Measurements from ENCODE around the gene PLPPR3. TPM values are rescaled to one million over a fixed set of nuclear protein-coding genes. Genes with fewer than 3 reads are reported as not detected.
"Not testable (repeated sequence)": the region's sequence is repeated elsewhere in the genome, so short reads cannot be mapped to it uniquely, and the experiment has no call there.

The PLPPR3 gene
- total RNA-seq, 8 experiments from 2014 or later, result 0.22 to 68.1 (median 43.3) TPM

DNA sequence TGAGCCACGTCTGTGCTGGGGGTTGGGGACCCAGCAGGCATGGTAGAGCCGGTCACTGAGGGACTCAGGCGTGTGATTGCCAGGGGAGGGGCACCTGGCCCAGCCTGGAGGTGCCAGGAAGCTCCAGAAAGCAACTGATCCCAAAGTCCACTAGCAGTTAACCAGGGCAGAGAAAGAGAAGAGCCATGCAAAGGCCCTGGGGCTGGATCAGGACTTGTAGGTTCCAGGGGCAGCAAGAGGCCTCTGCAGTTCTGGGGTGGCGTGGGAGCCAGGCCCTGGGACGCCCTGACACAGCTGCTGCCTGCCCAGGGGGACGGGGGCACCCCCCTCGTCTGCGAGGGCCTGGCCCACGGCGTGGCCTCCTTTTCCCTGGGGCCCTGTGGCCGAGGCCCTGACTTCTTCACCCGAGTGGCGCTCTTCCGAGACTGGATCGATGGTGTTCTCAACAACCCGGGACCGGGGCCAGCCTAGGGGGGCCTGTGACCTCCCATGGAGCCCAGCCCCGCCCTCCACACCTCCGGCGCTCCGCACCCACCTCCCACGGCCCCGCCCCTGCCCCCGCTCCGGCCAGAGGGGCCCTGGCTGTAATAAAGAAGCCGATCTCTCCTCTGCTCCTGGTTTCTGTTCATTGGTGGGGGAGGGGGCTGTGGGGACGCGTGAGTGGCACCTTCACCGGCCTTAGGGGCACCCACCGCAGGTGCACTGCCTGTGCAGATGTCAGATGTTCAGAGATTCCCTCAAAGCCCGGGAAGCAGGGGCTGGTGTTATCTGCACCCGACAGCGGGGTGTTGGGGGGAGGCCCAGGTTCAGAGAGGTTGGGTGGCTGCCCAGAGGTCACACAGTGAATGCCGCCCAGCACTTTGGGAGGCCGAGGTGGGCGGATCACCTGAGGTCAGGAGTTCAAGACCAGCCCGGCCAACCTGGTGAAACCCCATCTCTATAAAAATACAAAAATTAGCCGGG is 9.9 kb upstream of the PLPPR3 start:
- Histone ChIP-seq H3K4me3 (no peak overlapping the region), H3K4me1 (replicated peaks in 1 of 2) (peaks cover 0 to 3% of the 10 kb centered on the region in 2 donors), H3K27ac (no peak overlapping the region)
- ATAC-seq (replicated peaks in 6 of 8), result peak in 2 of 8 experiments; percentile 10 to 22
- in situ Hi-C loops (cut with MboI; ENCODE audit: low pct_unique_long_range_greater_than_20kb in 2 of 9, low sequenced_read_pairs in 9 of 9, unreplicated experiment in 9 of 9), result no loop called here
- WGBS, 10 experiments, result 80 to 100% (median 88%) methylated on average over 1 to 7 of the region's 38 CpGs; no CpG with 5 or more reads in 6 of the 10 experiments

DNA sequence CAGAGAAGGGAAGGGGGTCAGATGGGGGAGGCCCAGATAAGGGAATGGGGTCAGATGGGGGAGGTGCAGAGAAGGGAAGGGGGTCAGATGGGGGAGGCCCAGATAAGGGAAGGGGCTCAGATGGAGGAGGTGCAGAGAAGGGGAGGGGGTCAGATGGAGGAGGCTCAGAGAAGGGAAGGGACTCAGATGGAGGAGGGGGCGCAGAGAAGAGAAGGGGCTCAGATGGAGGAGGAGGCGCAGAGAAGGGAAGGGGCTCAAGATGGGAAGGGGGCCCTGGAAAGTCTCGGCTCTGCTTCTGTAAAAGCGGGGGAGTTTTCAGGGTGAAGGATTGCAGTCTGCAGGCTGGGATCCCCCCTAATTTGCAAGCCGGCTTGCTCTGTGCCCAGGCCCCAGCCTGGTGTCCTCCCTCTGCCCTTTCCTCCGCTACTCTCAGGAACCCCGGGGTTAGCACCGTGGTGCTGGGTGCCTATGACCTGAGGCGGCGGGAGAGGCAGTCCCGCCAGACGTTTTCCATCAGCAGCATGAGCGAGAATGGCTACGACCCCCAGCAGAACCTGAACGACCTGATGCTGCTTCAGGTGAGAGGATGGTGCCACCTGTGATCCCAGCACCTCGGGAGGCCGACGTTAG is 7.5 kb upstream of the PLPPR3 start:
- in situ Hi-C loops (cut with MboI; ENCODE audit: low pct_unique_long_range_greater_than_20kb in 2 of 9, low sequenced_read_pairs in 9 of 9, unreplicated experiment in 9 of 9), result no loop called here
- no peak for ATAC-seq (replicated peaks in 6 of 8)
- Histone ChIP-seq H3K27ac (no peak overlapping the region), H3K4me1 (replicated peaks in 1 of 2) (no peaks in the 10 kb centered on the region), H3K4me3 (no peak overlapping the region)
- 40 to 95% (median 53%) methylated on average over 1 to 4 of the region's 18 CpGs; no CpG with 5 or more reads in 5 of the 10 experiments for WGBS, 10 experiments

DNA sequence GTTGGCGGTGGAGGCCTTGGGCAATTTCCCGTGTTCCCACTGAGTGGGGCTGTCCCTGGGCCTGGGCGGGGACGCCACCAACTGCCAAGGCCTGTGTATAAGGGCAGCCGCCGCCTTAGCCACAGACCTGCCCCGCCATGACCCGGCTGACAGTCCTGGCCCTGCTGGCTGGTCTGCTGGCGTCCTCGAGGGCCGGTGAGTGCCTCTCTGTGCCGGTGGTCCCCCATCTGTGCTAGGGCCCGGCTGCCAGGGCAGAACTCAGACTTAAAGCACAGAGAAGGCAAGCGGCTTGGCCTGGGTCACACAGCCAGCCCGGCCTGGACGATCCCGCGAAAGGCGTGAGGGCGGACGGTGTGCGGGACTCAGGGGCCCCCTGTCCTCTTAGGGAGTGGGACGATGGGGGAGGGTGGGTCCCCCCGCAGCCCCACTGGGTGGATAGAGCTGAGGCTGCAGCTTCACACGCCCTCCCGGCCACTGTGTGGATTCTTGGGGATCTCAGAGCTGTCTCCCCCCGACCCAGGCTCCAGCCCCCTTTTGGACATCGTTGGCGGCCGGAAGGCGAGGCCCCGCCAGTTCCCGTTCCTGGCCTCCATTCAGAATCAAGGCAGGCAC is 6.1 kb upstream of the PLPPR3 start, which contains the start of gene AZU1:
AZU1 (plus strand) TSS at position 128 of the 612 bp plus-strand sequence; CDS start at position 138, 10 bp downstream.
- peak in 6 of 8 experiments; percentile 4 to 80 (median 36) for ATAC-seq (replicated peaks in 6 of 8)
- Histone ChIP-seq H3K4me3 (no peak within 1 kb of the TSS), H3K4me1 (replicated peaks in 1 of 2) (peaks cover 10 to 11% of the 10 kb centered on the region in 2 donors), H3K27ac (no peak within 1 kb of the TSS)
- WGBS, 10 experiments, result 40 to 100% (median 82%) methylated on average over 1 to 9 of the region's 33 CpGs; no CpG with 5 or more reads in 6 of the 10 experiments
- in situ Hi-C loops (cut with MboI; ENCODE audit: low pct_unique_long_range_greater_than_20kb in 2 of 9, low sequenced_read_pairs in 9 of 9, unreplicated experiment in 9 of 9), result no loop called here

DNA sequence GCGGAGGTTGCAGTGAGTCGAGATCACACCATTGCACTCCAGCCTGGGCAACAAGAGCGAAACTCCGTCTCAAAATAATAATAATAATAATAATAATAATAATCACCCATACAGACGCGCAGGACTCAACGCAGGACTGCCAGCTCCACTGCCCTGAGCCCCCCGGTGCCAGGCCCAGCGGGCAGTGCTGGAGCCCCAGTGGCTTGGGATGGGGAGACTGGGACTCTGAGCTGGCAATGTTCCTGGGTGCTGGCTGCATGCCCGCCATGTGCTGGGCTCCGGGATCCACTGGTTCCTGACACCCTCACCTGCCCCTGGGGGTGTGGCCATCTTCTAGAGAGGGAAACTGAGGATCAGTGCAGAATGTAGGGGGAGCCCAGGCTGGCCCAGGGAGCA is 5.6 kb upstream of the PLPPR3 start:
- Histone ChIP-seq H3K27ac (no peak overlapping the region), H3K4me1 (replicated peaks in 1 of 2) (peaks cover 14 to 15% of the 10 kb centered on the region in 2 donors), H3K4me3 (no peak overlapping the region)
- in situ Hi-C loops (cut with MboI; ENCODE audit: low pct_unique_long_range_greater_than_20kb in 2 of 9, low sequenced_read_pairs in 9 of 9, unreplicated experiment in 9 of 9), result no loop called here
- peak in 1 of 8 experiments; percentile 13 for ATAC-seq (replicated peaks in 6 of 8)
- WGBS, 10 experiments, result 91 to 100% methylated on average over 3 to 6 of the region's 11 CpGs; no CpG with 5 or more reads in 8 of the 10 experiments

DNA sequence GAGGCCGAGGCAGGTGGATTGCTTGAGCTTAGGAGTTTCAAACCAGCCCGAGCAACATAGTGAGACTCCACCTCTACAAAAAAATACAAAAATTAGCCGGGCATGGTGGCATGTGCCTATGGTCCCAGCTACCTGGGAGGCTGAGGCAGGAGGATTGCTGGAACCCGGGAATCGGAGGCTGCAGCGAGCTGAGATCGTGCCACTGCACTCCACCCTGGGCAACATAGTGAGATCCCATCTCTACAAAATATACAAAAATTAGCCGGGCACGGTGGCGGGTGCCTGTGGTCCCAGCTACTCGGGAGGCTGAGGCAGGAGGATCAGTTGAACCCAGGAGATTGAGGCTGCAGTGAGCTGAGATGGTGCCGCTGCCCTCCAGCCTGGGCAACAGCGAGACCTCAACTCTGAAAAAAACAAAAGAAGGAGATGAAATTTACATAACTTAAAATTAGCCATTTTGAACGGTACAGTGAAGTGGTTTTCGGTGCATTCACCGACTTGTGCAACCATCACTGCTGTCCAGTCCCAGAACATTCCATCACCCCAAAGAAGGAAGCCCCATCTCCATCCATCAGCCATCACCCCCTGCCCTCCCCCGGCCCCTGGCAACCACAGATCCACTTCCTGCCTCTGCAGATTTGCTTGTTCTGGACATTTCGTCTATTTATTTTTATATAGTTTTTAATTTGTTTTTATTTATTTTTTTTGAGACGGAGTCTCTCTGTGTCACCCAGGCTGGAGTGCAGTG is 4.3 kb upstream of the PLPPR3 start:
- H3K4me3 ChIP-seq, result no peak overlapping the region
- H3K4me1 ChIP-seq (replicated peaks in 1 of 2), result peaks cover 14 to 15% of the 10 kb centered on the region in 2 donors
- in situ Hi-C loops (cut with MboI; ENCODE audit: low pct_unique_long_range_greater_than_20kb in 2 of 9, low sequenced_read_pairs in 9 of 9, unreplicated experiment in 9 of 9), result no loop called here
- no peak for ATAC-seq (replicated peaks in 6 of 8)
- no peak overlapping the region for H3K27ac ChIP-seq
- WGBS, 10 experiments, result 71 to 100% (median 88%) methylated on average over 1 to 12 of the region's 19 CpGs; no CpG with 5 or more reads in 3 of the 10 experiments

DNA sequence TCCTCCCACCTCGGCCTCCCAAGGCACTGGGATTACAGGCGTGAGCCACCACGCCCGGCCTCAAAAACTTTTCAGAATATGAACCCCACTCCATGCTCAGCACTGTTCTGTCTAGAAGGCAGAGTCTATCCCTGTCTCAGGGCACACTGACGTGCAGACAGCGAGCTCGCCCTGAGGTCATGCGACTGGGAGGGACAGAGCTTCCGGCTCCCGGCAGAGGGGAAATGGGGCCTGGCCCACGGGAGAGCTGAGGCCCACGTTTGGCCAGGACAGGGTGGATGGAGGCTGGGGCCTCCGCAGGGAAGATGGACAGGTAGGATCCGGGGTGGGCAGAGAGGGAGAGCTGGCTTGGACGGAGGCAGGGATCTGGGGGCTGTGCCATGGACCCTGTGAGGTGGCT is 3.1 kb upstream of the PLPPR3 start:
- no peak for ATAC-seq (replicated peaks in 6 of 8)
- 56 to 100% (median 75%) methylated on average over 1 to 8 of the region's 15 CpGs; no CpG with 5 or more reads in 6 of the 10 experiments for WGBS, 10 experiments
- in situ Hi-C loops (cut with MboI; ENCODE audit: low pct_unique_long_range_greater_than_20kb in 2 of 9, low sequenced_read_pairs in 9 of 9, unreplicated experiment in 9 of 9), result no loop called here

DNA sequence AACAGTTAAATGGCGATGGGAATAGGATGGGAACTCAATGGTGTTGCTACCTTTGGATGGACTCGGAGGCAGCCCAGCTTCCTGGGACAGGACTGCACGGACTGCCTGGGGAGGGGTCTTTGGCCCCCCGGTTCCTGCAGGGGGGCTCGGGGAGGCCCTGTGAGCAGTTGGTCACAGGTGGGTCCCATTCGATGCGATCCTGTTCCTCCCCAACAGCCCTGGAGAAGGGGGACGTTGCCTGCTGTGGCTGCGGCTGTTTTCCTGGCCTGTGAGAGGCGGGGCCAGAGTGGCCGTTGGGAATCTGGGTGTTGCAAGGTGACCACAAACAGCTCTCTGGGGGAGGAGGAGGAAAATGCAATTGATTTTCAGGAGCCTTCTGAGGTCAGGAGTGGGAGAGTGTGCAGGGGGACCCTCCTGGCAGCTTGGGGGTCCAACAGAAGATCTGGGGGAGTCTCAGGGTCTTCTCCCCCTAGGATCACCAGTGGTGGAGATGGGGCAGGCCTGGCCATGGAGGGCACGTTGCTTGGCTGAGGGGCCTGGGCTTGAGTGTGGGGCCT is 1.9 kb upstream of the PLPPR3 start:
- Histone ChIP-seq H3K4me1 (replicated peaks in 1 of 2) (peaks cover 19 to 21% of the 10 kb centered on the region in 2 donors), H3K4me3 (no peak overlapping the region), H3K27ac (peak overlapping the region; percentile 18 to 57)
- WGBS, 10 experiments, result 17 to 100% (median 87%) methylated on average over 1 to 3 of the region's 12 CpGs; no CpG with 5 or more reads in 3 of the 10 experiments
- in situ Hi-C loops (cut with MboI; ENCODE audit: low pct_unique_long_range_greater_than_20kb in 2 of 9, low sequenced_read_pairs in 9 of 9, unreplicated experiment in 9 of 9), result no loop called here
- no peak for ATAC-seq (replicated peaks in 6 of 8)

More for the DNA sequence above, 3.1 kb upstream of the PLPPR3 start:
- H3K27ac ChIP-seq, result no peak overlapping the region
- H3K4me1 ChIP-seq (replicated peaks in 1 of 2), result peaks cover 19 to 21% of the 10 kb centered on the region in 2 donors
- H3K4me3 ChIP-seq, result no peak overlapping the region

DNA sequence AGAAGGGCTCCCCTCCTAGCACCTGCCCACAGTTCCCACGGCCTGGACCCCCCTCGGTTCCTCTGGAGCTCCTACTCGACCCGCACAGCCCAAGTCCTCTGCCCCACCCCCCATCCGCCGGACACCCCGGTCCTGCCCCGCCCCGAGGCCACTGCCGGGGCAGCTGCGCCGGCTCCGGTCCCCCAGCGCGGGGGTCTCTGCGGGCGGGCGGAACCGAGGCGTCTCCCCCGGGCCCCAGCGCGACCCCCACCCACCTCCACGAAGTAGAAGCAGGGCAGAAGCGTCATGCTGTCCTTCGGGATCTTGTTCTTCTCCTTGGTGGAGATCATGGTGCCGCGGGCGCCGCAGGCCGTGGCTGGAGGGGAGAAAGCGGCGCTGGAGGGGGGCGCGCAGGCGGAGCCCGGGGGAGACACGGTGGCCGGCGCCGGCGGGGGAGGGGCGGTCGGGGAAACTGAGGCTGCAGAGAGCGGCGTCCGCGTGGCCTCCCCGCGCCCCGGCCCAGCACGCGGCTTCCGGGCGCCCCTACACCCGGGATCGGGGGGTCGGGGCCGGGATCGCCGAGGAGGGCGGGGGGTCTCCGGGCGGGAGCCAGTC is 427 bp downstream of the PLPPR3 start:
- Histone ChIP-seq H3K4me3 (peak overlapping the region; percentile 46 to 88 (median 75)), H3K27ac (peak overlapping the region; percentile 93 to 94), H3K4me1 (replicated peaks in 1 of 2) (peaks cover 19 to 21% of the 10 kb centered on the region in 2 donors)
- peak in 7 of 8 experiments; percentile 12 to 40 (median 28) for ATAC-seq (replicated peaks in 6 of 8)
- in situ Hi-C loops (cut with MboI; ENCODE audit: low pct_unique_long_range_greater_than_20kb in 2 of 9, low sequenced_read_pairs in 9 of 9, unreplicated experiment in 9 of 9), result no loop called here
- WGBS, 10 experiments, result no CpG with 5 or more reads among the region's 64 CpGs

DNA sequence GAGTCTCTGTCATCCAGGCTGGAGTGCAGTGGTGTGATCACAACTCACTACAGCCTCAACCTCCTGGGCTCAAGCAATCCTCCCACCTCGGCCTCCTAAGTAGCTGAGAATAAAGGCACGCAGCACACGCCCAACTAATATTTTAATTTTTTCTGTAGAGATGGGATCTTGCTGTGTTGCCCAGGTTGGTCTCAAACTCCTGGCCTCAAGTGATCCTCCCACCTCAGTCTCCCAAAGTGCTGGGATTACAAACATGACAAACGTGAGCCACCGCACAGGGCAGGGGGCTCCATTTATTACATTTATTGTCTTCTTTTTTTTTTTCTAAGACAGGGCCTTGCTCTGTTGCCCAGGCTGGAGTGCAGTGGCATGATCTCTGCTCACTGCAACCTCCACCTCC is 1.5 kb downstream of the PLPPR3 start:
- ATAC-seq (replicated peaks in 6 of 8); H3K27ac ChIP-seq; in situ Hi-C loops (cut with MboI; ENCODE audit: low pct_unique_long_range_greater_than_20kb in 2 of 9, low sequenced_read_pairs in 9 of 9, unreplicated experiment in 9 of 9): not testable (repeated sequence)
- WGBS, 10 experiments, result 60 to 72% (median 62%) methylated on average over 1 to 2 of the region's 5 CpGs; no CpG with 5 or more reads in 7 of the 10 experiments
- Histone ChIP-seq H3K4me1 (replicated peaks in 1 of 2) (peaks cover 19 to 21% of the 10 kb centered on the region in 2 donors), H3K4me3 (peak overlapping the region in 1 of 5 donors; percentile 88)

DNA sequence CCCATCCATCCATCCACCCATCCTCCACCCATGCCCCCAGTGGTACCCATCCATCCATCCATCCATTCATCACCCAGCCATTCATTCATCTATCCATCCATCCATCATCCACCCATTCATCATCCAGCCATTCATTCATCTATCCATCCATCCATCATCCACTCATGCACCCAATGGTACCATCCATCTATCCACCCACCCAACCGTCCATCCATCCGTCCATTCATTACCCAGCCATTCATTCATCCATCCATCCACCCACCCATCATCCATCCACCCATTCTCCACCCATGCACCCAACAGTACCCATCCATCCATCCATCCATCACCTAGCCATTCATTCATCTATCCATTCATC is 5.3 kb downstream of the PLPPR3 start:
- WGBS, 10 experiments, result 78 to 100% (median 100%) methylated on average over 2 of the region's 2 CpGs; no CpG with 5 or more reads in 4 of the 10 experiments
- in situ Hi-C loops (cut with MboI; ENCODE audit: low pct_unique_long_range_greater_than_20kb in 2 of 9, low sequenced_read_pairs in 9 of 9, unreplicated experiment in 9 of 9), result no loop called here
- Histone ChIP-seq H3K27ac (no peak overlapping the region), H3K4me3 (no peak overlapping the region), H3K4me1 (replicated peaks in 1 of 2) (peaks cover 5 to 6% of the 10 kb centered on the region in 2 donors)
- no peak for ATAC-seq (replicated peaks in 6 of 8)

DNA sequence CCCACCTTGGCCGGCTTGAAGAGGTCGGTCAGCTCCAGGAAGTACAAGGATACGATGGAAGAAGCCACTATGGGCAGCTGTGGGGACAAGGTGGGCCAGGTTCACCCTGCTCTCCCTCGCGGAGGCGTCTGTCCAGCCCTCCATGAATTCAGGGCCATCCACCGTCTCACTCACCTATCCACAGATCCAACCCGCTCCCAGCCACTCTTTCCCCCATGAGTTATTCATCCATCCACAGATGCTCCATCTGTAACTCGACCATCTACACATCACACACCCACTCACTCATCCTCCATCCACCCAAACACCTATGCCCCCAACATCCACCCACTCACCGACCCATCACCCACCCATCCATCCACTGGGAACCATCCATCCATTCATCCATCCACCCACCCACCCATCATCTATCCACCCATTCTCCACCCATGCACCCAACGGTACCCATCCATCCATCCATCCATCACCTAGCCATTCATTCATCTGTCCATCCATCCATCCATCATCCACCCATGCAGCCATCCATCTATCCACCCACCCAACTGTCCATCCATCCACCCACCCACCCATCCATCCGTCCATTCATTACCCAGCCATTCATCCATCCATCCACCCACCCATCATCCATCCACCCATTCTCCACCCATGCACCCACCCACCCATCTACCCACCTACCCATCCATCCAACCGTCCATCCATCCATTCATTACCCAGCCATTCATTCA is 5.8 kb downstream of the PLPPR3 start:
- Histone ChIP-seq H3K4me3 (no peak overlapping the region), H3K27ac (no peak overlapping the region), H3K4me1 (replicated peaks in 1 of 2) (peaks cover 5 to 6% of the 10 kb centered on the region in 2 donors)
- ATAC-seq (replicated peaks in 6 of 8), result peak in 3 of 8 experiments; percentile 1 to 4 (median 3)
- in situ Hi-C loops (cut with MboI; ENCODE audit: low pct_unique_long_range_greater_than_20kb in 2 of 9, low sequenced_read_pairs in 9 of 9, unreplicated experiment in 9 of 9), result no loop called here
- whole genome bisulfite sequencing, 10 experiments, result 80 to 100% (median 94%) methylated on average over 1 to 2 of the region's 13 CpGs; no CpG with 5 or more reads in 6 of the 10 experiments
